HepG2 (cell line): ENCODE results near the gene TMEM44. TPM values are rescaled to one million over a fixed set of nuclear protein-coding genes. Genes with fewer than 3 reads are reported as not detected.
A peak's percentile ranks its signal among the peaks of the same experiment; 100 is the strongest.

Source experiments
- ATM ChIP-seq: fragments of 450-650 bp; IDR thresholded peaks from 2 replicates; pipeline ENCODE4 v1.7.1; 2017; ENCODE audit warnings: mild to moderate bottlenecking, borderline replicate concordance
- CBFB ChIP-seq: sonication (generic); formaldehyde crosslinking; IDR thresholded peaks from 2 replicates; pipeline ENCODE4 v1.4.0; 2020; ENCODE audit warnings: missing genetic modification reagents
- DNMT3B ChIP-seq: conservative IDR thresholded peaks from 2 replicates; pipeline ENCODE4 v1.6.1; 2016; ENCODE audit warnings: missing biosample characterization, control low read depth
- EEA1 ChIP-seq: sonication (generic); formaldehyde crosslinking; IDR thresholded peaks from 2 replicates; pipeline ENCODE4 v1.5.1; 2020; ENCODE audit warnings: mild to moderate bottlenecking, missing genetic modification reagents, borderline replicate concordance
- HES4 ChIP-seq: sonication (generic); formaldehyde crosslinking; IDR thresholded peaks from 2 replicates; pipeline ENCODE4 v1.9.0; 2021; ENCODE audit warnings: mild to moderate bottlenecking, missing genetic modification reagents, borderline replicate concordance
- HMG20B ChIP-seq: conservative IDR thresholded peaks from 2 replicates; pipeline ENCODE4 v1.6.1; 2016; ENCODE audit warnings: missing genetic modification reagents, missing compliant biosample characterization
- ISX ChIP-seq: sonication (generic); formaldehyde crosslinking; conservative IDR thresholded peaks from 2 replicates; pipeline ENCODE4 v1.5.0; 2020; ENCODE audit warnings: missing genetic modification reagents
- JUN ChIP-seq: sonication (generic); formaldehyde crosslinking; IDR thresholded peaks from 2 replicates; pipeline ENCODE4 v1.4.0; 2020; ENCODE audit warnings: mild to moderate bottlenecking, missing genetic modification reagents
- MAFF ChIP-seq: IDR thresholded peaks from 2 replicates; pipeline ENCODE4 v1.6.1; 2011; ENCODE audit warnings: low read depth, low read length, improper control_type of control experiment
- MTA1 ChIP-seq: sonication (generic); formaldehyde crosslinking; IDR thresholded peaks from 2 replicates; pipeline ENCODE4 v1.4.0; 2020; ENCODE audit warnings: missing genetic modification reagents, mild to moderate bottlenecking, borderline replicate concordance
- MTF2 ChIP-seq: sonication (generic); formaldehyde crosslinking; IDR thresholded peaks from 2 replicates; pipeline ENCODE4 v1.5.0; 2020; ENCODE audit warnings: missing genetic modification reagents, borderline replicate concordance
- MXD4 ChIP-seq: IDR thresholded peaks from 2 replicates; pipeline ENCODE4 v1.6.1; 2016; ENCODE audit warnings: mild to moderate bottlenecking, missing biosample characterization, missing genetic modification reagents
- NR2F1 ChIP-seq, 2 experiments: fragments of 450-650 bp in 1 of 2; formaldehyde crosslinking in 1 of 2; IDR thresholded peaks; 2 replicates each; pipeline versions ENCODE4 v1.5.0 to v1.6.1; 2016 to 2020; ENCODE audit warnings: mild to moderate bottlenecking in 1 of 2, missing compliant biosample characterization in 1 of 2, missing genetic modification reagents in 1 of 2, moderate library complexity in 1 of 2
- PHF20 ChIP-seq: sonication (generic); formaldehyde crosslinking; IDR thresholded peaks from 2 replicates; pipeline ENCODE4 v1.5.0; 2020; ENCODE audit warnings: mild to moderate bottlenecking, missing genetic modification reagents
- SIX1 ChIP-seq: sonication (generic); formaldehyde crosslinking; IDR thresholded peaks from 2 replicates; pipeline ENCODE4 v1.4.0; 2020; ENCODE audit warnings: missing genetic modification reagents, borderline replicate concordance
- SMAD9 ChIP-seq: sonication (generic); formaldehyde crosslinking; IDR thresholded peaks from 2 replicates; pipeline ENCODE4 v1.5.1; 2020; ENCODE audit warnings: mild to moderate bottlenecking, missing genetic modification reagents
- SP2 ChIP-seq: sonication (generic); formaldehyde crosslinking; IDR thresholded peaks from 2 replicates; pipeline ENCODE4 v1.5.1; 2020; ENCODE audit warnings: mild to moderate bottlenecking, missing genetic modification reagents
- SP4 ChIP-seq: sonication (generic); formaldehyde crosslinking; IDR thresholded peaks from 2 replicates; pipeline ENCODE4 v1.8.1; 2023; ENCODE audit warnings: mild to moderate bottlenecking, missing genetic modification reagents
- XRCC5 ChIP-seq: fragments of 200-400 bp; formaldehyde crosslinking; optimal IDR thresholded peaks from 2 replicates; pipeline ENCODE3; 2017; ENCODE audit warnings: mild to moderate bottlenecking, low read length
- ZKSCAN1 ChIP-seq: fragments of 150-350 bp; IDR thresholded peaks from 2 replicates; pipeline ENCODE4 v1.6.1; 2014; ENCODE audit warnings: low read length
- ZNF329 ChIP-seq: sonication (generic); formaldehyde crosslinking; IDR thresholded peaks from 2 replicates; pipeline ENCODE4 v1.9.0; 2021; ENCODE audit warnings: low read depth, mild to moderate bottlenecking, missing genetic modification reagents
- ZNF451 ChIP-seq: sonication (generic); formaldehyde crosslinking; IDR thresholded peaks from 2 replicates; pipeline ENCODE4 v1.5.0; 2020; ENCODE audit warnings: mild to moderate bottlenecking, missing genetic modification reagents
- ZNF678 ChIP-seq: sonication (generic); formaldehyde crosslinking; IDR thresholded peaks from 2 replicates; pipeline ENCODE4 v1.4.0; 2020; ENCODE audit warnings: mild to moderate bottlenecking, missing genetic modification reagents
- ZNF704 ChIP-seq: sonication (generic); formaldehyde crosslinking; IDR thresholded peaks from 2 replicates; pipeline ENCODE4 v1.8.1; 2023; ENCODE audit warnings: mild to moderate bottlenecking, inconsistent platforms, moderate library complexity, missing genetic modification reagents, borderline replicate concordance
- ZNF780A ChIP-seq: sonication (generic); formaldehyde crosslinking; IDR thresholded peaks from 2 replicates; pipeline ENCODE4 v1.8.0; 2022; ENCODE audit warnings: mild to moderate bottlenecking, missing genetic modification reagents, moderate library complexity
- ZNF790 ChIP-seq: sonication (generic); formaldehyde crosslinking; IDR thresholded peaks from 2 replicates; pipeline ENCODE4 v1.8.0; 2022; ENCODE audit warnings: missing genetic modification reagents, mild to moderate bottlenecking, borderline replicate concordance
- polyA plus RNA-seq, 8 experiments: library from polyadenylated mRNA; depleted of rRNA in 3 of 8; stranded (reverse) in 7 of 8; unstranded in 1 of 8; fragments of >200 nt; fragmentation: Illumina TruSeq in 4 of 8; extraction: Trizol in 4 of 8; gene quantifications; 2 replicates each; pipeline versions ENCODE4 v1.2.1 to v1.2.3, GENCODE V29; 2011 to 2016; ENCODE audit warnings: low read depth in 4 of 8, missing spikeins in 1 of 8, mixed read lengths in 1 of 8; ENCODE audit not compliant: insufficient read depth in 1 of 8
- total RNA-seq, 5 experiments: library from RNA; depleted of rRNA; stranded (reverse); fragments of >200 nt; fragmentation: Illumina TruSeq; extraction: Trizol; gene quantifications; 2 replicates each; pipeline ENCODE4 v1.2.3, GENCODE V29; 2016; ENCODE audit warnings: low read depth in 1 of 5
- TF ChIP-seq, protein P1 (sequence below): IDR thresholded peaks from 2 replicates; pipeline ENCODE4 v1.6.1; 2016; ENCODE audit warnings: missing compliant biosample characterization, missing genetic modification reagents, borderline replicate concordance
- TF ChIP-seq, protein P2 (sequence below): IDR thresholded peaks from 2 replicates; pipeline ENCODE4 v1.6.1; 2016; ENCODE audit warnings: control low read depth

TMEM44 gene
- total and polyA plus RNA-seq, 2 of the 13 experiments (the other 11 are each of a cell fraction or from before 2014, with no cell fraction given) = 7.3 to 13.8 TPM

DNA sequence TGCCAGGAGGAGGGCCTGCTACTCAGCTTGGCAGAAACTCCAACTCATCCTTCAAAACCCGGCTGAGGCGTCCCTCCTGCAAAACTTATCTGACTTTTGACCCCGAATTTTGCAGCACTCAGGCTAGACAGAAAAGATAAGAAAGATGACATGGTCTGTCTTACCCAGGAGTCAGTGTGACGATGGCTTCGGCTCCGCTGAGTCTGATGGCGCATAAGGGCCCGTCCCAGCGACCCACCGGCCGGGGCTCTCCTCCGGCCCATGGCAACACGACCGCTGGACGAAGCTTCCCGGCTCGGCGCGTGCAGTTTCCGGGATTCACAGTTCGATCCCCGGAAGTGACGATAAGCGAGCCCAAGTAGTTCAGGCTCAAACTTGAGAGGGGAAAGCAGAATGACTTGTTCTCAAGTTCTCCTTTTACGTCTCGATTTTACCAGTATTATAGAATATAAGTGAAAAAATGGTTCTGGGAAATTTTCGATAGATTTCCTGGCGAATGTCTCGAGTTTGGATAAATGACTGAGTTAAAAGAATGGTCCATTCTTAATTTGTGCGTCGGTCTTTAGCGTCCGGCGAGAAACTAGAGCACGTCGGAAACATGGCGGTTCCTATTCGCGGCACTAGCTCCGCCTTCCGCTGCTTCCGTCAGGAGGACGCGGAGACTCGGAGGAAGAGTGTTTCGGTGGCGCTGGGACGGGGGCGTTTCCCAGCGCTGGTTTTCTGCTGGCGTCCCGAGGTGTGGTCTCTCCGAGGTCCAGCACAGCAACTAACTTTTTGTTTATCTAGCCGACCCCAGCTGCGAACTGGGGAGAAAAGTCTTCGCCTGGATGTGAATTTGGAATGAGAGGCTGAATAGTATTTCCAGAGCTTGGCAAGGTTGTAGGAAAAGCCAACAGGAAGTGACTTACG lies 38.9 kb upstream of the TMEM44 start, which contains the start of gene LSG1 (continued):
- no peak for TF ChIP-seq ISX (CRISPR knock-in tag)
- 0 out of 2 replicates have a peak, but pooled peaks have one; percentile 37 for TF ChIP-seq DNMT3B (CRISPR knock-in tag)
- peak; percentile 33 for TF ChIP-seq SP2 (CRISPR knock-in tag)
- no peak for TF ChIP-seq JUN
- no peak for TF ChIP-seq ZNF780A (CRISPR knock-in tag)
- peak; percentile 52; the same call in 1 of the 2 replicates for TF ChIP-seq CBFB (CRISPR knock-in tag)
- no peak for TF ChIP-seq ZNF704 (CRISPR knock-in tag)
- peak; percentile 95 for TF ChIP-seq PHF20
- TF ChIP-seq, protein P1, sequence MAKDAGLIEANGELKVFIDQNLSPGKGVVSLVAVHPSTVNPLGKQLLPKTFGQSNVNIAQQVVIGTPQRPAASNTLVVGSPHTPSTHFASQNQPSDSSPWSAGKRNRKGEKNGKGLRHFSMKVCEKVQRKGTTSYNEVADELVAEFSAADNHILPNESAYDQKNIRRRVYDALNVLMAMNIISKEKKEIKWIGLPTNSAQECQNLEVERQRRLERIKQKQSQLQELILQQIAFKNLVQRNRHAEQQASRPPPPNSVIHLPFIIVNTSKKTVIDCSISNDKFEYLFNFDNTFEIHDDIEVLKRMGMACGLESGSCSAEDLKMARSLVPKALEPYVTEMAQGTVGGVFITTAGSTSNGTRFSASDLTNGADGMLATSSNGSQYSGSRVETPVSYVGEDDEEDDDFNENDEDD (CRISPR knock-in tag) = peak; percentile 12; the same call in 1 of the 2 replicates
- peak; percentile 34; the same call in 1 of the 2 replicates for TF ChIP-seq ZNF451 (CRISPR knock-in tag)
- TF ChIP-seq, protein P2, sequence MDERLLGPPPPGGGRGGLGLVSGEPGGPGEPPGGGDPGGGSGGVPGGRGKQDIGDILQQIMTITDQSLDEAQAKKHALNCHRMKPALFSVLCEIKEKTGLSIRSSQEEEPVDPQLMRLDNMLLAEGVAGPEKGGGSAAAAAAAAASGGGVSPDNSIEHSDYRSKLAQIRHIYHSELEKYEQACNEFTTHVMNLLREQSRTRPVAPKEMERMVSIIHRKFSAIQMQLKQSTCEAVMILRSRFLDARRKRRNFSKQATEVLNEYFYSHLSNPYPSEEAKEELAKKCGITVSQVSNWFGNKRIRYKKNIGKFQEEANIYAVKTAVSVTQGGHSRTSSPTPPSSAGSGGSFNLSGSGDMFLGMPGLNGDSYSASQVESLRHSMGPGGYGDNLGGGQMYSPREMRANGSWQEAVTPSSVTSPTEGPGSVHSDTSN (CRISPR knock-in tag) = no peak
- TF ChIP-seq EEA1 (CRISPR knock-in tag) = no peak
- no peak for TF ChIP-seq SMAD9
- no peak for TF ChIP-seq MTA1 (CRISPR knock-in tag)
- no peak for TF ChIP-seq ZNF678
- peak; percentile 67; the same call in 1 of the 2 replicates for TF ChIP-seq MTF2 (CRISPR knock-in tag)
- TF ChIP-seq HES4 (CRISPR knock-in tag) = no peak
- peak; percentile 97 for TF ChIP-seq XRCC5
- no peak for TF ChIP-seq SIX1 (CRISPR knock-in tag)
- TF ChIP-seq MAFF = no peak; the same call in 1 of the 2 replicates
- peak; percentile 96 for TF ChIP-seq MXD4 (CRISPR knock-in tag)
- TF ChIP-seq ZKSCAN1 = 0 out of 2 replicates have a peak, but pooled peaks have one; percentile 20
- no peak for TF ChIP-seq ZNF329 (CRISPR knock-in tag)
- TF ChIP-seq HMG20B (CRISPR knock-in tag) = peak; percentile 23; the same call in 1 of the 2 replicates
- TF ChIP-seq ATM = no peak
- no peak for TF ChIP-seq ZNF790 (CRISPR knock-in tag)
- TF ChIP-seq SP4 (CRISPR knock-in tag) = peak; percentile 81
- TF ChIP-seq NR2F1 (CRISPR knock-in tag; IDR thresholded peaks at IDR 0.05) = no peak
